Lung (tissue), 12 donors: Measurements from ENCODE around the gene DPF1. TPM values are rescaled to one million over a fixed set of nuclear protein-coding genes. Genes with fewer than 3 reads are reported as not detected.

Experiments used
- ATAC-seq: fragments of 200-7000 bp; cut with Tn5 transposase; one replicate; pipeline ENCODE4 v1.9.1; 2020; ENCODE audit warnings: moderate number of reproducible peaks; ENCODE audit not compliant: insufficient read depth, low FRiP score
- DNase-seq, 3 donors: peaks; one replicate each; pipeline ENCODE4 v3.0.0-alpha.2; 2013 to 2017
- H3K27ac ChIP-seq, 2 donors: one replicate each; pipeline ENCODE4 v1.5.1; 2013; ENCODE audit warnings: mild to moderate bottlenecking in 2 of 2, moderate library complexity in 2 of 2, control low read depth in 1 of 2, inconsistent platforms in 1 of 2, low read depth in 1 of 2, low read length in 1 of 2
- H3K27me3 ChIP-seq, 3 donors: one replicate each; pipeline ENCODE4 v1.5.1; 2013; ENCODE audit warnings: low read length in 2 of 3; ENCODE audit not compliant: control insufficient read depth in 3 of 3, insufficient read depth in 3 of 3
- H3K36me3 ChIP-seq, 4 donors: one replicate each; pipeline ENCODE4 v1.5.1; 2013; ENCODE audit warnings: low read length in 4 of 4, mild to moderate bottlenecking in 1 of 4, moderate library complexity in 1 of 4; ENCODE audit not compliant: control insufficient read depth in 4 of 4, insufficient read depth in 4 of 4
- H3K4me1 ChIP-seq, 5 donors: one replicate each; pipeline ENCODE4 v1.5.1; 2013; ENCODE audit warnings: low read length in 5 of 5, mild to moderate bottlenecking in 2 of 5, moderate library complexity in 1 of 5; ENCODE audit not compliant: control insufficient read depth in 5 of 5, insufficient read depth in 5 of 5
- H3K4me3 ChIP-seq: one replicate; pipeline ENCODE4 v1.5.1; 2013; ENCODE audit warnings: mild to moderate bottlenecking, control low read depth, moderate library complexity
- H3K9ac ChIP-seq, 2 donors: one replicate each; pipeline ENCODE4 v1.5.1; 2013; ENCODE audit warnings: low read length in 2 of 2, control low read depth in 1 of 2; ENCODE audit not compliant: insufficient read depth in 1 of 2
- H3K9me3 ChIP-seq, 4 donors: one replicate each; pipeline ENCODE4 v1.5.1; 2013; ENCODE audit warnings: low read length in 3 of 4, mild to moderate bottlenecking in 1 of 4, moderate library complexity in 1 of 4; ENCODE audit not compliant: control insufficient read depth in 4 of 4, insufficient read depth in 3 of 4
- WGBS, 2 donors: extraction: QIAGEN DNeasy Blood & Tissue Kit; methylation state at CpG; one replicate each; pipeline ENCODE4 v1.1.7; 2013; 5-methylcytosine and 5-hydroxymethylcytosine counted together
- polyA plus RNA-seq, 2 donors: library from polyadenylated mRNA; stranded (reverse); fragments of 200-250 nt; gene quantifications; one replicate each; pipeline ENCODE4 v1.2.1, GENCODE V29; 2013
- total RNA-seq, 2 donors: library from RNA; depleted of rRNA in 1 of 2; stranded (reverse); fragments of >200 nt in 1 of 2; gene quantifications; one replicate each; pipeline ENCODE4 v1.2.1, GENCODE V29; 2014 to 2021
- TF ChIP-seq, protein P1 (sequence below): IDR thresholded peaks from 2 replicates; pipeline ENCODE4 v1.5.1; 2012; ENCODE audit warnings: mild to moderate bottlenecking; ENCODE audit errors: control extremely low read depth, extremely low read depth
- donor health status: control.
- donor health status: control.
- donor health status: Bipolar disorder and iron deficiency.
- donor health status: healthy.
- donor health status: DM: yes; HTN: yes; CAD: no.

DPF1 gene
- total and polyA plus RNA-seq, 4 donors = 1.3 to 1.7 (median 1.4) TPM; not detected in 1

- no peak for DNase-seq
- ATAC-seq = no peak
- Histone ChIP-seq H3K4me3 (no peak overlapping the region), H3K4me1 (peaks cover 3 to 32% (median 7%) of the 10 kb centered on the region in 5 donors), H3K9ac (no peak overlapping the region), H3K36me3 (peaks cover 5 to 42% (median 13%) of the 10 kb centered on the region in 4 donors), H3K27me3 (peaks cover 0 to 5% (median 0%) of the 10 kb centered on the region in 3 donors), H3K27ac (no peak overlapping the region), H3K9me3 (peaks cover 0 to 13% (median 0%) of the 10 kb centered on the region in 4 donors)
- TF ChIP-seq, protein P1, sequence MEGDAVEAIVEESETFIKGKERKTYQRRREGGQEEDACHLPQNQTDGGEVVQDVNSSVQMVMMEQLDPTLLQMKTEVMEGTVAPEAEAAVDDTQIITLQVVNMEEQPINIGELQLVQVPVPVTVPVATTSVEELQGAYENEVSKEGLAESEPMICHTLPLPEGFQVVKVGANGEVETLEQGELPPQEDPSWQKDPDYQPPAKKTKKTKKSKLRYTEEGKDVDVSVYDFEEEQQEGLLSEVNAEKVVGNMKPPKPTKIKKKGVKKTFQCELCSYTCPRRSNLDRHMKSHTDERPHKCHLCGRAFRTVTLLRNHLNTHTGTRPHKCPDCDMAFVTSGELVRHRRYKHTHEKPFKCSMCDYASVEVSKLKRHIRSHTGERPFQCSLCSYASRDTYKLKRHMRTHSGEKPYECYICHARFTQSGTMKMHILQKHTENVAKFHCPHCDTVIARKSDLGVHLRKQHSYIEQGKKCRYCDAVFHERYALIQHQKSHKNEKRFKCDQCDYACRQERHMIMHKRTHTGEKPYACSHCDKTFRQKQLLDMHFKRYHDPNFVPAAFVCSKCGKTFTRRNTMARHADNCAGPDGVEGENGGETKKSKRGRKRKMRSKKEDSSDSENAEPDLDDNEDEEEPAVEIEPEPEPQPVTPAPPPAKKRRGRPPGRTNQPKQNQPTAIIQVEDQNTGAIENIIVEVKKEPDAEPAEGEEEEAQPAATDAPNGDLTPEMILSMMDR = no peak
- 91 to 92% methylated on average over 34 to 36 of the region's 36 CpGs for WGBS, 2 donors
Measured at GRCh38 chr19:38206006-38206745, 17.8 kb downstream of the DPF1 start.

DNA sequence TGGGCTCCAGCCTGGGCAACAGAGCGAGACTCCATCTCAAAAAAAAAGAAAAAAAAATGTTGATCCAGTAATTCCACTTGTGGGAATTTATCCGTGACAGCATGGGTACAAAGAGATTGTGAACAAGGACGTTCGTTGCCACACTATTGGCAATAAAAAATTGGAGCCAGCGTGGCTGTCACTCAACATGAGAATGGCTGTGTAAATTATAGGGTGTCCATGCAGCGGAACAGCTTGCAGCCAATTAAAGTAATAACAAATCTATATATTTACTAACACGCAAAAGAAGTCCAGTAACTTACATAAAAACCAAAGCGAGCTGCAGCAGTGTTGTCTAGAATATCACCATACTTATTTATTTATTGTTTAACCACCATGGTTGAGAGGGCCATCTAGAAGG lies 19.3 kb downstream of the DPF1 start:
- Histone ChIP-seq H3K4me3 (no peak overlapping the region), H3K36me3 (peaks cover 5 to 45% (median 13%) of the 10 kb centered on the region in 4 donors), H3K9me3 (peaks cover 0 to 13% (median 0%) of the 10 kb centered on the region in 4 donors), H3K27me3 (no peaks in the 10 kb centered on the region), H3K9ac (no peak overlapping the region), H3K4me1 (peaks cover 3 to 20% (median 6%) of the 10 kb centered on the region in 5 donors), H3K27ac (no peak overlapping the region)
- ATAC-seq = no peak
- TF ChIP-seq, protein P1 = no peak
- 96 to 97% methylated on average over 8 of the region's 8 CpGs for WGBS, 2 donors
- DNase-seq = no peak

GRCh38 chr19:38204096-38204495 lies 19.9 kb downstream of the DPF1 start:
- H3K9me3 ChIP-seq = peaks cover 0 to 13% (median 0%) of the 10 kb centered on the region in 4 donors
- DNase-seq (no peak), ATAC-seq (no peak)
- no peak overlapping the region for H3K9ac ChIP-seq
- peaks cover 0 to 14% (median 5%) of the 10 kb centered on the region in 5 donors for H3K4me1 ChIP-seq
- TF ChIP-seq, protein P1 = no peak
- no peaks in the 10 kb centered on the region for H3K27me3 ChIP-seq
- H3K36me3 ChIP-seq = peaks cover 5 to 45% (median 13%) of the 10 kb centered on the region in 4 donors
- no peak overlapping the region for H3K27ac ChIP-seq
- H3K4me3 ChIP-seq = no peak overlapping the region
- 94 to 95% methylated on average over 8 of the region's 8 CpGs for WGBS, 2 donors
